H1 (cell line): ENCODE data around the gene SPATA25. TPM values are rescaled to one million over a fixed set of nuclear protein-coding genes. Genes with fewer than 3 reads are reported as not detected.

Experiments
- ATF2 ChIP-seq: IDR thresholded peaks from 2 replicates; pipeline ENCODE4 v1.6.1; 2012; ENCODE audit warnings: low read length, inconsistent platforms
- CBX5 ChIP-seq: fragments of 300-800, 300-1000 bp; sonication (generic); IDR thresholded peaks from 2 replicates; pipeline ENCODE4 v1.7.1; 2016; ENCODE audit warnings: antibody characterized with exemption, low read length, low read depth
- POLR2A ChIP-seq, 2 experiments: IDR thresholded peaks; 1 replicate in 1 of 2; 2 replicates in 1 of 2; pipeline ENCODE4 v1.6.1; 2011; ENCODE audit warnings: low read depth in 2 of 2, low read length in 2 of 2, mild to moderate bottlenecking in 2 of 2; ENCODE audit errors: control extremely low read depth in 1 of 2
- SUZ12 ChIP-seq: fragments of 200-600 bp; sonication (generic); IDR thresholded peaks from 2 replicates; pipeline ENCODE4 v1.6.1; 2012; ENCODE audit warnings: mild to moderate bottlenecking, inconsistent platforms, low read length, moderate library complexity, mixed read lengths
- polyA plus RNA-seq, 7 experiments: library from polyadenylated mRNA; depleted of rRNA in 3 of 7; stranded (reverse) in 5 of 7; unstranded in 2 of 7; fragments of >200 nt in 5 of 7; fragments of 200-250 nt in 2 of 7; gene quantifications; 1 replicate in 5 of 7; 2 replicates in 1 of 7; 4 replicates in 1 of 7; pipeline versions ENCODE4 v1.2.1 to v1.2.3, GENCODE V29; 2011 to 2013; ENCODE audit warnings: missing spikeins in 2 of 7, mixed read lengths in 2 of 7
- total RNA-seq: library from RNA; stranded (reverse); fragmentation: NEBNext Ultra II Directional; extraction: Animal tissue kit (Norgen Biotek cat#: 25700); gene quantifications from 2 replicates; pipeline ENCODE4 v1.2.1, GENCODE V29; 2021

Gene SPATA25
- total and polyA plus RNA-seq, 2 of the 8 experiments (the other 6 are each of a cell fraction or from before 2014, with no cell fraction given): 2.0 to 3.0 TPM

DNA sequence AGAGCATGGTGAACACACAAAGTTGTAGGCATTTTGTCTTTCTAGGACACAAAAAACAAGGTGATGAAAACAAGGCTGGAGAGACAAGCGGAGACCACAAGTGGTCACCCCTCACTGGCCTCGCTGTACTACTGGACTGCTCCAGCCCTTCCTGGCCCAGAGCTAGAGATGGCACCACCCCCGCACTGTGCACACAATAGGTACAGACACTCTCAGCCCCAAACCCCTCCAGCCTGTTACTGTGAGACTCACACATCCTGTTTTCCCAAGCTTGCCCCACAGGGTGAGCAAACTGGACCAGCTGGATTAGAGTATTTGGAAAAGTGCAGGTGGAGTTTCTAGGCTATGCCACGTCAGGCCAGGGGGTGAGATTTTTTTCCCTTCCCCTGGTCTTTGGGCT, 14.8 kb downstream of the SPATA25 start (continued):
- TF ChIP-seq ATF2 (no peak), CBX5 (no peak), POLR2A (IDR thresholded peaks at IDR 0.05; ENCODE audit: control extremely low read depth in 1 of 2, low read depth in 2 of 2, low read length in 2 of 2) (no peak), SUZ12 (no peak)
